ENCODE data around the gene PTPN5.
A peak's percentile ranks its signal among the peaks of the same experiment; 100 is the strongest.
"Not testable (repeated sequence)": the region's sequence is repeated elsewhere in the genome, so short reads cannot be mapped to it uniquely, and the experiment has no call there.

The PTPN5 gene

GRCh38 chr11:18709414-18709813 lies 82.2 kb downstream of the PTPN5 start:
- DNase-seq (ENCODE audit: low read depth in 2 of 2), result no peak

DNA sequence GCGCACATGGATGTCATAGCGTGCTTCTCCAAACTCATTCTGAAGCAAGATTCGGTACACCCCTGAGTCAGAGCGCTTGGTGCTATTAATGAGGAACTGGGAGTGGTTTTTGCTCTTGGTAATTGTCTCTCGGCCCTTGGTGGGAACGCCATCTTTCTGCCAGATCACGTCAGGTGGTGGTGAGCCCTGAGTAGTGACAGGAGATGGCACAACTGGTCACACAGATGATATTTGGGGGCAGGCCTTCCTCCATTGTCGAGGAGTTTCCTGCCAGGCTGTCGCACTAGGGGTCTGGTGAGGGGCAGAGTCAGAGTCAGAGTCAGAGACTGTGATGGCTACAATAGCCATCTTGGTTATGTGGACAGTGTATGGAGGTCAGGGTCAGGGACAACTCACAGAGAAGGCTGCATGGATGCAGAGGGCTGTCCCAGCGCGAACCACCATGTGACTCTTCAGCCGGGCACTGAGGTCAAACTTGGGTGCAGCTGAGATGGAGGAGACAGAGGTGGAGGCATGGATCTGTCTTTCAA lies 83.7 kb downstream of the PTPN5 start:
- DNase-seq (ENCODE audit: low read depth in 2 of 2), result no peak

GRCh38 chr11:18706330-18707243 lies 85.0 kb downstream of the PTPN5 start:
- no peak for DNase-seq (ENCODE audit: low read depth in 2 of 2)

- DNase-seq (ENCODE audit: low read depth in 2 of 2), result no peak
Observed at GRCh38 chr11:18705651-18706281, 85.8 kb downstream of the PTPN5 start.

- DNase-seq (ENCODE audit: low read depth in 2 of 2), result no peak
Observed at GRCh38 chr11:18704698-18705097, 86.9 kb downstream of the PTPN5 start.

DNA sequence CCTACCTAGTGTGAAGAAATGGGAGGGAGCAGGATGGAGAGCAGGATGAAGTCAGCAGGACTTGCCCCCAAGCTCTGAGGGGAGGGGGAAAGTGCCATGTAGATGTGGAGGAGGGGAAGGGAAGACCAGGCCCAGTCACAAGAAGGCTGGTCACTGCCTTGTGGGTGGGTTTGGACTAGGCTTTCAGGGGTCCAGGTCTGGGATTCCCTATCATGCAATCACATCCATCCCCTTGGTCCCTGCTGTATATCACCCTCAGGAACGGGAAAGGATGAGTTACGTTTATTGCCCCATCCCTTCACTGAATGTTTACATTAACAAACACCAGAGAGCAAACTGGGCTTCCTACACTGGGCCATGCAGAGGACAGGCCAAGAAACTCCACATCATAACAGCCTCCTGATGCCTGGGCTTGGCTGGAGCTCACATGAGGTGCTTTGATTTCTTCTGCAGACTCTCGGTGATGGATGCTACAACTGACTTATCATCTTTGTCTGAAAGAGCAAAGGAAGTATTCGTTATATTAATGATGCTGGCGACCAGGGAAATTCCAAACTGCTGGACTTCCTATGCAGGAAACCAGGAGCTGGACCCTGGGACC lies 87.5 kb downstream of the PTPN5 start:
- DNase-seq (ENCODE audit: low read depth in 2 of 2), result no peak

GRCh38 chr11:18703001-18703763 lies 88.4 kb downstream of the PTPN5 start:
- DNase-seq (ENCODE audit: low read depth in 2 of 2), result no peak

DNA sequence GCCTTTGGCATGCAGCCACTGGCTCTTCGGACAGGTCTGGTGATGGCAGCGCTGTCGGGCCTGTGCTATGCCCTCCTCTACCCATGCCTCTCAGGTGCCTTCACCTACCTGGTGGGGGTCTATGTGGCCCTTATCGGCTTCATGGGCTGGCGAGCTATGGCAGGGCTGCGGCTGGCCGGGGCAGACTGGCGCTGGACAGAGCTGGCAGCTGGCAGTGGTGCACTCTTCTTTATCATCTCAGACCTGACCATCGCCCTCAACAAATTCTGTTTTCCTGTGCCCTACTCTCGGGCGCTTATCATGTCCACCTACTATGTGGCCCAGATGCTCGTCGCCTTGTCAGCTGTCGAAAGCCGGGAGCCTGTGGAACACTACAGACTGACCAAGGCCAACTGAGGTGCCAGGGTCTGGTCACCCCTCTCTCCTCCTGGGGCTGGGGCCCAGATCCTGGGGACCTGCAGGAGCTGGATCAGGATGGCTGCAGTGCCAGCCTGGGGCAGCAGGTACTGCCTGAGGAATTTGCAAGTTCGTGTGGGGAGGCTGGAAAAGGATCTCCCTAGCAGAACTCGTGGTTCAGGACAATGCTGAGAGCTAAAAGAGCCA lies 89.9 kb downstream of the PTPN5 start:
- DNase-seq (ENCODE audit: low read depth in 2 of 2), result no peak

DNA sequence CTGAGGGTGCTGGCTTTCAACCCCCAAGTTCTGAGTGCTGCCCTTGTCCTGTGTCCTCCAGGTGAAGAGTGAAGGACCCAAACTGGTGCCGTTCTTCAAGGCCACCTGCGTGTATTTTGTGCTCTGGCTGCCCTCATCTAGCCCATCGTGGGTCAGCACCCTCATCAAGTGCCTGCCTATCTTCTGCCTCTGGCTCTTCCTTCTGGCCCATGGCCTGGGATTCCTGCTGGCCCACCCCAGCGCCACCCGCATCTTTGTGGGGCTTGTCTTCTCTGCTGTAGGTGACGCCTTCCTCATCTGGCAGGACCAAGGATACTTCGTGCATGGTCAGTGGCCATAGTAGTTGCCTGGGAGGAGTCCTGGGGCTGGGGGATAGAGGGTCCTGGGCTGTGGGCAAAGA lies 90.7 kb downstream of the PTPN5 start:
- DNase-seq (ENCODE audit: low read depth in 2 of 2), result no peak

DNA sequence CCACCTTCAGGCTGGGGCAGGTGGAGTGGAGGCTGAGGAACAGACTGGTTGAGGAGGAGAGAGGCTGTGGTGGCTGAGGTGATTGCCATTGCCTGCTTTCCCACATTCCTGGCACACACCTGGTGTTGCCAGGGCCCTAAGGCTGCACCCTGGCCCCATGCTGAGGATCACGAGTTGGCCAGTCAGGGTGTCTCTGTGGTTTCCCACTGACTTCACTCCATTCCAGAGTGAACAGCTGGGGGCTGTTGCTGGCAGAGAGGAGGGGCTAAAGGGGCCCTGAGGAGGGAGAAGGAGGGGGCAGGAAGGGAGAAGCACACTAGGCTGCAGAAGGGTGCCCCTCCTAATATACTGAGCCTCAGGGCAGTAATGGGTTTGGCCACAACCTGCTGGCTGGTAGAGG lies 91.2 kb downstream of the PTPN5 start:
- DNase-seq (ENCODE audit: low read depth in 2 of 2), result no peak

- no peak for DNase-seq (ENCODE audit: low read depth in 2 of 2)
Observed at GRCh38 chr11:18699848-18700261, 91.7 kb downstream of the PTPN5 start.

GRCh38 chr11:18699269-18699596 lies 92.4 kb downstream of the PTPN5 start:
- no peak for DNase-seq (ENCODE audit: low read depth in 2 of 2)

- peak; percentile 47 to 54 for DNase-seq (ENCODE audit: low read depth in 2 of 2)
Observed at GRCh38 chr11:18698341-18699268, 93.0 kb downstream of the PTPN5 start, which contains the start of gene TMEM86A. Gene TMEM86A, plus strand, starts transcription at chr11:18698779. Its CDS starts 108 bp downstream, at chr11:18698887.

DNA sequence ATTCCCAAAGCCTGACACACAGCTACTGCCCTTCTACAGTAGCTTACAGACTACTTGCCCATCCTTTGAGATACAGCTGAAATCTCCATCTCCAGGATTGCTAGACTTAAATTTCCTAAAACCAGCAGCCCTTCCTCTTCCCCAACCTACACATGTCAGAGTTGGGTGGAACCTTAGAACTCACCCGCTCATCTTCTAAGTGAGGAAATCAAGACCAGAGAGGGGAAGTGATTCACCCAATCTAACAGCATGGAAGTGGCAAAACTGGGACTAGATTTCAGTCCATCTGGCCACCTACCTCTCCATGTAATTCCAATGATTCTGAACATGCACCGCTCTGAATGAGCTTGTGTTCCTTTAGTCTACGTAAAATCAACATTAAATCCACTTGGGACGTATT lies 94.0 kb downstream of the PTPN5 start:
- no peak for DNase-seq (ENCODE audit: low read depth in 2 of 2)

- DNase-seq (ENCODE audit: low read depth in 2 of 2), result no peak
Observed at GRCh38 chr11:18696638-18697225, 94.9 kb downstream of the PTPN5 start.

DNA sequence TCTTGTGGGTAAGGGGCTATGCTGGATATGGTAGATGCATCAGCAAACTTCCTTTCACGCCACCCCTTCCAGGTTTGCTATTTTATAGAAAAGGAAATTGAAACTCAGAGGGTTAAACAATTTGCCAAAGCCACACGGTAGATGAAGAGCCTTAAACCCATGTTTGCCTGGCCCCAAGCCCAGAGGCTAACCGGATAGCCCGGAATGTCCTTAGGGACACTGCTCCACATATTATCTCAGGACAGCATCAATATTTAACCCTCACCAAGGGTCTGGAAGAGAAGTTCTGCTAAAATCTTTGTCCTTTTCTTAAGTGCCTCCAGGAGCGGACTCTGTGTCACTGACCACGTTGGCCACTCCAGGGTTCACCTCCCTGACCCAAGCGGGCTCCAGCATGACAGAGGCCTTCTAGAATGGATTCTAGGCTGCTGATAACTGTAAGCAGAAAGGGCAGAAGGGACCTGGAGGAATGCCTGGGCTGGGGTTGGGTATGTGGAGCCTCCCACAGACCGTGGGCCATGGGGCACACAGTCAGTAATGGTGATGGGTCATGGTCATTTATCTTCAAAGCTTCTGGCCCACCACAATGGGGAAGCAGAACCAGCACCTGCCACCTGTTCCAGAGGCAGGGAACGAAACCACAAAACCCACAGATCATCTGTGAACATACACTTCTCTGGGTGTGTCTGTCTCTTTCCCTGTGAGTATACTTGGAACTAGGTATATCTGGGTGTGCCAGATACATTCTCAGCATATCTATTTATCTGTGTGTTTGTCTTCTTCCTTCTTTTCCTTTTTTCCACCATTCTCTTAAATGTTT lies 98.4 kb downstream of the PTPN5 start:
- DNase-seq (ENCODE audit: low read depth in 2 of 2), result no peak

DNA sequence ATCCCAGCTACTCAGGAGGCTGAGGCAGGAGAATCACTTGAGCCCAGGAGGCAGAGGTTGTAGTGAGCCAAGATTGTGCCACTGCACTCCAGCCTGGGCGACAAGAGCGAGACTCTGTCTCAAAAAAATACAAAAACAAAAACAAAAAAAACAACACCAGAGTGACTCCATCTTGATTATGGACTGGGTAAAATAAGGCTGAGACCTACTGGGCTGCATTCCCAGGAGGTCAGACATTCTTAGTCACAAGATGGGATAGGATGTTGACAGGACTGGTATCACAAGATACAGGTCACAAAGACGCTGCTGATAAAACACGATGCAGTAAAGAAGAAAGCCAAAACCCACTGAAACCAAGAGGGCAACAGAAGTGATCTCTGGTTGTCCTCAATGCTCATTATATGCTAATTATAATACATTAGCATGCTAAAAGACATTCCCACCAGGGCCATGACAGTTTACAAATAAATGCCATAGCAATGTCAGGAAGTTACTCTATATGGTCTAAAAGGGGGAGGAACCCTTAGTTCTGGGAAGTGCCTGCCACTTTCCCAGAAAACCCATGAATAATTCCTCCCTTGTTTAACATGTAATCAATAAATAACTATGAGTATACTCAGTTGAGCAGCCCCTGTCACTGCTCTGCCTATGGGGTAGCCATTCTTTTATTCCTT lies 100.0 kb downstream of the PTPN5 start:
- DNase-seq (ENCODE audit: low read depth in 2 of 2), result not testable (repeated sequence)

DNA sequence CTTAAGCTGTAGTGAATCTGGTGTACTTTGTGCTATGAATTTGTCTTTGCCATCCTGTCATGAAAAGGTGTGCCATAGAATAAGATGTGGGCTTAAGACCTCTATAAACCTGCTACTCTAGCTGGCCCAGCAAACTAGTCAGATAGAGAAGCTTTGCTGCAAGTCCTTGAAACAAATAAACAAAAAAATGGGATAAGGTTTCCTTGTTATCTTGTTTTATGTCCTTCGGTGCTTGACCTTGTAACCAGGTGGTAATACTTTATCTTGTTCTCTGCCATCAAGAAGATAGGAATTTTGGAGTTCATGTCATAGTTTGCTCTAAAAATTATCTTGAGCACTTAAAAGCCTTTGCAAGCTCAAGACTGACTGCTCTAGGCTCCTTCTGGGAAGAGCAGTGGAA lies 107.3 kb downstream of the PTPN5 start:
- DNase-seq (ENCODE audit: low read depth in 2 of 2), result no peak
